A549 (cell line): ENCODE results near the gene RRM1.

Experiments
- BHLHE40 ChIP-seq: IDR thresholded peaks from 2 replicates; pipeline ENCODE4 v1.6.1; 2012; ENCODE audit warnings: low read depth, low read length, inconsistent platforms
- CTCF ChIP-seq: fragments of >200 bp; sonication (Bioruptor Twin); formaldehyde crosslinking; IDR thresholded peaks from 3 replicates; pipeline ENCODE4 v1.5.1; 2016
- HDAC2 ChIP-seq: fragments of 200-600 bp; sonication (generic); IDR thresholded peaks from 2 replicates; pipeline ENCODE4 v1.6.1; 2016
- HOXB5 ChIP-seq: fragments of 250-450 bp; sonication (Bioruptor Pico); IDR thresholded peaks from 2 replicates; pipeline ENCODE4 v1.5.0; 2020; ENCODE audit warnings: mild to moderate bottlenecking, moderate library complexity
- JUNB ChIP-seq: fragments of >200 bp; sonication (Bioruptor Twin); formaldehyde crosslinking; IDR thresholded peaks from 2 replicates; pipeline ENCODE4 v1.6.1; 2016
- KDM1A ChIP-seq: fragments of 200-600 bp; sonication (generic); IDR thresholded peaks from 2 replicates; pipeline ENCODE4 v1.6.1; 2016; ENCODE audit warnings: low read depth, mild to moderate bottlenecking
- POLR2A ChIP-seq: IDR thresholded peaks from 2 replicates; pipeline ENCODE4 v1.6.1; 2012; ENCODE audit warnings: mild to moderate bottlenecking, low read length
- POLR2AphosphoS2 ChIP-seq: conservative IDR thresholded peaks from 2 replicates; pipeline ENCODE4 v1.6.1; 2012; ENCODE audit warnings: low read length, improper control_type of control experiment, inconsistent platforms
- RCOR1 ChIP-seq: fragments of 150-350 bp; IDR thresholded peaks from 2 replicates; pipeline ENCODE4 v1.6.1; 2014; ENCODE audit warnings: antibody characterized with exemption, low read length, low read depth
- RNF2 ChIP-seq: fragments of 200-600 bp; sonication (generic); IDR thresholded peaks from 2 replicates; pipeline ENCODE4 v1.6.1; 2016; ENCODE audit warnings: low read depth, mild to moderate bottlenecking, antibody characterized with exemption, moderate library complexity, borderline replicate concordance
- SMC3 ChIP-seq: fragments of >200 bp; sonication (Bioruptor Twin); formaldehyde crosslinking; IDR thresholded peaks from 3 replicates; pipeline ENCODE4 v1.6.1; 2018; ENCODE audit warnings: inconsistent platforms
- TP53 ChIP-seq: fragments of 250-450 bp; sonication (Bioruptor Pico); IDR thresholded peaks from 2 replicates; pipeline ENCODE4 v1.5.0; 2021; ENCODE audit warnings: mild to moderate bottlenecking, moderate library complexity
- TF ChIP-seq, protein P1 (sequence below): fragments of 150-350 bp; IDR thresholded peaks from 2 replicates; pipeline ENCODE4 v1.6.1; 2014; ENCODE audit warnings: low read depth, mild to moderate bottlenecking, low read length
- TF ChIP-seq, protein P2 (sequence below): IDR thresholded peaks from 2 replicates; pipeline ENCODE4 v1.6.1; 2012

GRCh38 chr11:4076774-4077173 is 17.8 kb upstream of the RRM1 start:
- TF ChIP-seq HOXB5 (no peak), RCOR1 (no peak), POLR2A (no peak), CTCF (no peak), JUNB (no peak), POLR2AphosphoS2 (no peak), RNF2 (no peak), SMC3 (no peak), TP53 (no peak), HDAC2 (no peak), KDM1A (no peak), BHLHE40 (no peak)
- TF ChIP-seq, protein P1, sequence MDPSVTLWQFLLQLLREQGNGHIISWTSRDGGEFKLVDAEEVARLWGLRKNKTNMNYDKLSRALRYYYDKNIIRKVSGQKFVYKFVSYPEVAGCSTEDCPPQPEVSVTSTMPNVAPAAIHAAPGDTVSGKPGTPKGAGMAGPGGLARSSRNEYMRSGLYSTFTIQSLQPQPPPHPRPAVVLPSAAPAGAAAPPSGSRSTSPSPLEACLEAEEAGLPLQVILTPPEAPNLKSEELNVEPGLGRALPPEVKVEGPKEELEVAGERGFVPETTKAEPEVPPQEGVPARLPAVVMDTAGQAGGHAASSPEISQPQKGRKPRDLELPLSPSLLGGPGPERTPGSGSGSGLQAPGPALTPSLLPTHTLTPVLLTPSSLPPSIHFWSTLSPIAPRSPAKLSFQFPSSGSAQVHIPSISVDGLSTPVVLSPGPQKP = no peak
- TF ChIP-seq, protein P2, sequence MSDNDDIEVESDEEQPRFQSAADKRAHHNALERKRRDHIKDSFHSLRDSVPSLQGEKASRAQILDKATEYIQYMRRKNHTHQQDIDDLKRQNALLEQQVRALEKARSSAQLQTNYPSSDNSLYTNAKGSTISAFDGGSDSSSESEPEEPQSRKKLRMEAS = no peak
